GM21576 (cell line): Measurements from ENCODE around the gene RDH13.
"Not testable (repeated sequence)": the region's sequence is repeated elsewhere in the genome, so short reads cannot be mapped to it uniquely, and the experiment has no call there.

Experiments
- ATAC-seq: cut with Tn5 transposase; IDR thresholded peaks from one replicate; pipeline ENCODE4 v1.9.1; 2021; ENCODE audit warnings: mild to moderate bottlenecking, moderate library complexity; ENCODE audit not compliant: unreplicated experiment

Gene RDH13

GRCh38 chr19:55048446-55048845 is 14.5 kb downstream of the RDH13 start:
- ATAC-seq = no peak

GRCh38 chr19:55047951-55048350 is 15.0 kb downstream of the RDH13 start:
- no peak for ATAC-seq

- ATAC-seq = no peak
Observed at GRCh38 chr19:55046975-55047622, 15.8 kb downstream of the RDH13 start.

- ATAC-seq = no peak
Observed at GRCh38 chr19:55044771-55045716, 17.9 kb downstream of the RDH13 start.

GRCh38 chr19:55044286-55044685 is 18.7 kb downstream of the RDH13 start:
- no peak for ATAC-seq

GRCh38 chr19:55042688-55043087 is 20.3 kb downstream of the RDH13 start:
- ATAC-seq = no peak

- ATAC-seq = no peak
Observed at GRCh38 chr19:55042344-55042678, 20.6 kb downstream of the RDH13 start.

GRCh38 chr19:55041627-55042343 is 21.2 kb downstream of the RDH13 start:
- no peak for ATAC-seq

- no peak for ATAC-seq
Observed at GRCh38 chr19:55041244-55041626, 21.7 kb downstream of the RDH13 start.

GRCh38 chr19:55040654-55041053 is 22.3 kb downstream of the RDH13 start:
- ATAC-seq = not testable (repeated sequence)

GRCh38 chr19:55037603-55038002 is 25.3 kb downstream of the RDH13 start:
- not testable (repeated sequence) for ATAC-seq

GRCh38 chr19:55036058-55036457 is 26.9 kb downstream of the RDH13 start:
- no peak for ATAC-seq

- ATAC-seq = no peak
Observed at GRCh38 chr19:55034751-55035150, 28.2 kb downstream of the RDH13 start.

GRCh38 chr19:55032976-55033643 is 29.8 kb downstream of the RDH13 start:
- not testable (repeated sequence) for ATAC-seq

- ATAC-seq = no peak
Observed at GRCh38 chr19:55032170-55032800, 30.7 kb downstream of the RDH13 start.

GRCh38 chr19:55031178-55031577 is 31.8 kb downstream of the RDH13 start:
- ATAC-seq = no peak

- ATAC-seq = no peak
Observed at GRCh38 chr19:55028757-55029156, 34.2 kb downstream of the RDH13 start.

- no peak for ATAC-seq
Observed at GRCh38 chr19:55027472-55028337, 35.2 kb downstream of the RDH13 start.

GRCh38 chr19:55027140-55027471 is 35.8 kb downstream of the RDH13 start:
- ATAC-seq = not testable (repeated sequence)

GRCh38 chr19:55024111-55024510 is 38.8 kb downstream of the RDH13 start:
- no peak for ATAC-seq
